ENCODE results near the gene FAM228A.

DNA sequence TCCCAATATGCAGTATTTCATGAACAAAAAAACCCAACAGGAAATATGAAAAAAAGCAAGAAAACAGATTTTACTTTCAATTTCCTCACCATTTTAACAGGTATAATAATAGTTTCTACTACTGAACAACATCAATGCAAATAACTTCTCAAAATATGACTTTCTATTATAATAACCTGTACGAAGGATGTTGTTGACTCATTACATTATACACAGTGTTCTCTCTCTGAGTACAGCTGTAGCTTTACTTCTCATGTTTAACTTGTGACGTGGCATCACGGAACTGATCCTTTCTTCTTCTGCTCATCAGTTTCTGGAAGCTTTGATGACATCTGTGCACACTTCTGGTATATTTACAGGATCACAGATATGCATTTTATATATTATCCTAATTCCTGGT is 40.0 kb downstream of the FAM228A start:
- TF ChIP-seq KLF10 (tag by site-specific recombination; IDR thresholded peaks at IDR 0.05): no peak
- no peak for TF ChIP-seq GLIS1 (tag by site-specific recombination; IDR thresholded peaks at IDR 0.05)
- TF ChIP-seq, protein P1, sequence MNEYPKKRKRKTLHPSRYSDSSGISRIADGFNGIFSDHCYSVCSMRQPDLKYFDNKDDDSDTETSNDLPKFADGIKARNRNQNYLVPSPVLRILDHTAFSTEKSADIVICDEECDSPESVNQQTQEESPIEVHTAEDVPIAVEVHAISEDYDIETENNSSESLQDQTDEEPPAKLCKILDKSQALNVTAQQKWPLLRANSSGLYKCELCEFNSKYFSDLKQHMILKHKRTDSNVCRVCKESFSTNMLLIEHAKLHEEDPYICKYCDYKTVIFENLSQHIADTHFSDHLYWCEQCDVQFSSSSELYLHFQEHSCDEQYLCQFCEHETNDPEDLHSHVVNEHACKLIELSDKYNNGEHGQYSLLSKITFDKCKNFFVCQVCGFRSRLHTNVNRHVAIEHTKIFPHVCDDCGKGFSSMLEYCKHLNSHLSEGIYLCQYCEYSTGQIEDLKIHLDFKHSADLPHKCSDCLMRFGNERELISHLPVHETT (tag by site-specific recombination; IDR thresholded peaks at IDR 0.05): no peak
- TF ChIP-seq ZNF423 (tag by site-specific recombination; IDR thresholded peaks at IDR 0.05): no peak
- no peak for TF ChIP-seq ZNF175 (tag by site-specific recombination; IDR thresholded peaks at IDR 0.05)
- TF ChIP-seq ZNF16 (tag by site-specific recombination; IDR thresholded peaks at IDR 0.05; ENCODE audit: low read depth): no peak
- TF ChIP-seq, protein P2, sequence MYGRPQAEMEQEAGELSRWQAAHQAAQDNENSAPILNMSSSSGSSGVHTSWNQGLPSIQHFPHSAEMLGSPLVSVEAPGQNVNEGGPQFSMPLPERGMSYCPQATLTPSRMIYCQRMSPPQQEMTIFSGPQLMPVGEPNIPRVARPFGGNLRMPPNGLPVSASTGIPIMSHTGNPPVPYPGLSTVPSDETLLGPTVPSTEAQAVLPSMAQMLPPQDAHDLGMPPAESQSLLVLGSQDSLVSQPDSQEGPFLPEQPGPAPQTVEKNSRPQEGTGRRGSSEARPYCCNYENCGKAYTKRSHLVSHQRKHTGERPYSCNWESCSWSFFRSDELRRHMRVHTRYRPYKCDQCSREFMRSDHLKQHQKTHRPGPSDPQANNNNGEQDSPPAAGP (tag by site-specific recombination; IDR thresholded peaks at IDR 0.05): no peak
- TF ChIP-seq ZBTB21 (tag by site-specific recombination; IDR thresholded peaks at IDR 0.05): no peak
- TF ChIP-seq, protein P3, sequence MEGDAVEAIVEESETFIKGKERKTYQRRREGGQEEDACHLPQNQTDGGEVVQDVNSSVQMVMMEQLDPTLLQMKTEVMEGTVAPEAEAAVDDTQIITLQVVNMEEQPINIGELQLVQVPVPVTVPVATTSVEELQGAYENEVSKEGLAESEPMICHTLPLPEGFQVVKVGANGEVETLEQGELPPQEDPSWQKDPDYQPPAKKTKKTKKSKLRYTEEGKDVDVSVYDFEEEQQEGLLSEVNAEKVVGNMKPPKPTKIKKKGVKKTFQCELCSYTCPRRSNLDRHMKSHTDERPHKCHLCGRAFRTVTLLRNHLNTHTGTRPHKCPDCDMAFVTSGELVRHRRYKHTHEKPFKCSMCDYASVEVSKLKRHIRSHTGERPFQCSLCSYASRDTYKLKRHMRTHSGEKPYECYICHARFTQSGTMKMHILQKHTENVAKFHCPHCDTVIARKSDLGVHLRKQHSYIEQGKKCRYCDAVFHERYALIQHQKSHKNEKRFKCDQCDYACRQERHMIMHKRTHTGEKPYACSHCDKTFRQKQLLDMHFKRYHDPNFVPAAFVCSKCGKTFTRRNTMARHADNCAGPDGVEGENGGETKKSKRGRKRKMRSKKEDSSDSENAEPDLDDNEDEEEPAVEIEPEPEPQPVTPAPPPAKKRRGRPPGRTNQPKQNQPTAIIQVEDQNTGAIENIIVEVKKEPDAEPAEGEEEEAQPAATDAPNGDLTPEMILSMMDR (tag by site-specific recombination; IDR thresholded peaks at IDR 0.05): no peak

Measured in HEK293 (cell line).